Peyer's patch (tissue), 4 donors: ENCODE results near the gene GDAP2.

Experiments used
- CTCF ChIP-seq, 6 experiments: fragments of 450-650 bp in 4 of 6; fragments of 200-600 bp in 2 of 6; sonication (generic) in 1 of 6; IDR thresholded peaks; one replicate each; pipeline ENCODE4 v1.5.1; 2017 to 2019; ENCODE audit warnings: antibody characterized with exemption in 6 of 6, mild to moderate bottlenecking in 3 of 6, moderate library complexity in 1 of 6
- POLR2A ChIP-seq, 2 donors: fragments of 450-650 bp; IDR thresholded peaks; one replicate each; pipeline ENCODE4 v1.5.1; 2017; ENCODE audit warnings: antibody characterized with exemption in 2 of 2, mild to moderate bottlenecking in 2 of 2, moderate library complexity in 2 of 2

GRCh38 chr1:117952386-117952785 is 23.0 kb upstream of the GDAP2 start:
- TF ChIP-seq CTCF (IDR thresholded peaks at IDR 0.05) (no peak), POLR2A (IDR thresholded peaks at IDR 0.05) (no peak)
